ENCODE measurements around the gene CRYBG1.

Gene CRYBG1

DNA sequence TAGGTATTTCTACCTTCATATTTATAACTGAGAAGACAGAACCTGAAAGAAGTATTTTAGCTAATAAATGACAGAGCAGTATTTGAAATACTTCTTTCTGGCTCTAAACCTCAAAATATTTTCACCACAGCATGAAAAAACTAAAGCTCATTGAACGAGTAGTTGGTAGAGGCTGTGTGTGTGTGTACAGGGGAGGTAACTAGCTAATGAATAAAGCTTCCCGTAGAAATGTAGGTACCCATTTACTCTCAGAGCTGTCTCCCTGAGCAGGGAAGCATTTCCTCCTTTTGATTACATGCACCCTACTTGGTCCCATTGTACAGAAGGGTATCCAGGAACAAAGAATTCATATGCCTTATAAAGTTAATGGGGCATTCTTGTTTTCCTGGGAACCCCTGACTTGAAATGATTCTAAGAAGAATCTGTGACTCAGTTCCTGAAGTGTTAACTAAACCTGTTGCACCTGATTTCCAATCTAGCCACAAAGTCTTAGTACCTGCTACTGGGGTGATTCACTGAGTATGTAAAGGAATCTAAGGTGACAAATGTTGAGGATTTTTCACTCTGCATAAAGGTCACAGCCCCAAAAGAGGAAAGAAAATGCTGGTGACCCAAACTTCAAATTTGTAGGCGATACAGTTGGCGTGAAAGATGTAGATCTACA, 12.5 kb downstream of the CRYBG1 start:
- TF ChIP-seq, protein P1, sequence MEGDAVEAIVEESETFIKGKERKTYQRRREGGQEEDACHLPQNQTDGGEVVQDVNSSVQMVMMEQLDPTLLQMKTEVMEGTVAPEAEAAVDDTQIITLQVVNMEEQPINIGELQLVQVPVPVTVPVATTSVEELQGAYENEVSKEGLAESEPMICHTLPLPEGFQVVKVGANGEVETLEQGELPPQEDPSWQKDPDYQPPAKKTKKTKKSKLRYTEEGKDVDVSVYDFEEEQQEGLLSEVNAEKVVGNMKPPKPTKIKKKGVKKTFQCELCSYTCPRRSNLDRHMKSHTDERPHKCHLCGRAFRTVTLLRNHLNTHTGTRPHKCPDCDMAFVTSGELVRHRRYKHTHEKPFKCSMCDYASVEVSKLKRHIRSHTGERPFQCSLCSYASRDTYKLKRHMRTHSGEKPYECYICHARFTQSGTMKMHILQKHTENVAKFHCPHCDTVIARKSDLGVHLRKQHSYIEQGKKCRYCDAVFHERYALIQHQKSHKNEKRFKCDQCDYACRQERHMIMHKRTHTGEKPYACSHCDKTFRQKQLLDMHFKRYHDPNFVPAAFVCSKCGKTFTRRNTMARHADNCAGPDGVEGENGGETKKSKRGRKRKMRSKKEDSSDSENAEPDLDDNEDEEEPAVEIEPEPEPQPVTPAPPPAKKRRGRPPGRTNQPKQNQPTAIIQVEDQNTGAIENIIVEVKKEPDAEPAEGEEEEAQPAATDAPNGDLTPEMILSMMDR (IDR thresholded peaks at IDR 0.05; ENCODE audit: low read depth, low read length), result no peak
- in situ Hi-C loops (cut with HindIII; ENCODE audit: low sequenced_read_pairs), result no loop called here
- DNase-seq (ENCODE audit: low read depth, low spot score), result no peak
- H3K4me3 ChIP-seq (ENCODE audit: low read depth, low read length), result no peak overlapping the region

DNA sequence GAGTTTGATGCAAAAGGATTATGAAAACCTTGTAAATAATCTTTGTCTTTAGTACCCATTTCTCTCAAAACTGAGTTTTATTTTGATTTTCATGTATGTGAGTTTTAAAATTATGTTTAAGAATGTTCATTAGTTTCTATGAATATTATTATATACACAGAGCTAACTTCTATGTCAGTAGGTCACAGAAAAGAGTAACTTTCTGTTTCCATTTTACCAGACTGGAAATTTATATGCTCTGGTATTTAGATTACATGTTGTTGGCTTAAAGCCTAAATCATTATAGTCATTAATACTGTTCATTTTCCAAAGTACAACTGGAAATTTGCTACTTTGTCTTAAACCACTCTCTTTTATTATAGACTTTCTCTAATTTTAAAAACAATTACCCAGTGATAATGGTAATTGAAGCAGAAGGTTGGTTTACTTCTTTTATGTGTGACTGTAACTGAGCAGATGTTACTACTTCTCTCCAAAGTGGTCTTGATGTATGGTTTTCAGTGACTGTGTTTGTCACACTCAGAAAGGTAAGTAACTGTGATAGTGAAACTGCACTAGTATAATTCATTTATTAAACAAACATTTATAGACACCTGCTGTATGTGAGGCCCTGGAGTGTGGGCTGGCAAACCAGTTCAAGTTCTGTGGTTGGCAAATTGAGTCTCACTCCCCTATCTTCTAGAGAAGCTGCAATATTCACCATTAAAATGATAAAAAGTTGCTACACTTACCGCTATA, 13.2 kb downstream of the CRYBG1 start:
- TF ChIP-seq, protein P1 (IDR thresholded peaks at IDR 0.05; ENCODE audit: low read depth, low read length), result no peak
- DNase-seq (ENCODE audit: low read depth, low spot score), result no peak
- no peak overlapping the region for H3K4me3 ChIP-seq (ENCODE audit: low read depth, low read length)
- in situ Hi-C loops (cut with HindIII; ENCODE audit: low sequenced_read_pairs), result no loop called here

DNA sequence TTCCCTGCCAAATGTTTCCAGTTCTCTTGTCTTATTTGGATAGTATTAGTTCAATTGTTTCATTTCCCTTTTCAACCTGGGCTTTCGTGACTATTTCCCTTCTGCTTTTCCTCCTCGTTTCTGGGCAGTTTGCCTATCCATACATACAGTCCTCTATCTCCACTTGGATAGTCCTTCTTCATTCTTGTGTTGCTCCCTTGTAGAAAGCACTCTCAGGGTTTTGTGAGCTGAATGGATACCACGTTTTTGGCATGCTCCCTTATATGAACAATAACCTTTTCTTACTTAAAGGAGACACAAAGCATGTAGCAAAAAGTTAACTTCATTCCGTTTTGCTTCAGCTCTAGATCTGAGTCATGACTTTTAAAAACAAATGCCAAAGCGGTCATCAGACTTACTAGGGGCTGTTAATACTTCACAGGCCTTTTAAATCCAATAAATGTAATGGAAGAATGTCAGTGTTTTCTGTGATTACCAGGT, 16.6 kb downstream of the CRYBG1 start:
- in situ Hi-C loops (cut with HindIII; ENCODE audit: low sequenced_read_pairs), result no loop called here
- TF ChIP-seq, protein P1 (IDR thresholded peaks at IDR 0.05; ENCODE audit: low read depth, low read length), result no peak
- peak; percentile 53 for DNase-seq (ENCODE audit: low read depth, low spot score)
- no peak overlapping the region for H3K4me3 ChIP-seq (ENCODE audit: low read depth, low read length)

DNA sequence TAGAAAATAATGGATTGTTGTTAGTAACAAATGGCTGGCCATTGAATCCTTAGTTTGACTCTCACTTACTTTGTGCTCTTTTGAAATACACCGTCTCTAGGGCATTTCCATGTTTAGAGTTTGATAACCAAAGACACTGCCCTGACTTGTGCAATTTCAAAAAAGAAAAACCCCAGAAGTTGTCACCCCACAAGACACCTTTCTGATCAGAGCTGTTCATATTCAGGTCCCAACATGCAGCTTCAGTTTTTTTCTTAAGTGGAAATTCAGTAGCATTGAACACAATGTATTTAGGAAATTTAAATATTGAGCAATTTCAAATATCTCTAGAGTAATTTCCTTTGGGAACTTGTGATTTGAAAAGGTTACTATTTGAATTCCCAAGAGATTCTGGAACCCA, 19.4 kb downstream of the CRYBG1 start:
- no peak overlapping the region for H3K4me3 ChIP-seq (ENCODE audit: low read depth, low read length)
- TF ChIP-seq, protein P1 (IDR thresholded peaks at IDR 0.05; ENCODE audit: low read depth, low read length), result no peak
- DNase-seq (ENCODE audit: low read depth, low spot score), result no peak
- in situ Hi-C loops (cut with HindIII; ENCODE audit: low sequenced_read_pairs), result no loop called here

DNA sequence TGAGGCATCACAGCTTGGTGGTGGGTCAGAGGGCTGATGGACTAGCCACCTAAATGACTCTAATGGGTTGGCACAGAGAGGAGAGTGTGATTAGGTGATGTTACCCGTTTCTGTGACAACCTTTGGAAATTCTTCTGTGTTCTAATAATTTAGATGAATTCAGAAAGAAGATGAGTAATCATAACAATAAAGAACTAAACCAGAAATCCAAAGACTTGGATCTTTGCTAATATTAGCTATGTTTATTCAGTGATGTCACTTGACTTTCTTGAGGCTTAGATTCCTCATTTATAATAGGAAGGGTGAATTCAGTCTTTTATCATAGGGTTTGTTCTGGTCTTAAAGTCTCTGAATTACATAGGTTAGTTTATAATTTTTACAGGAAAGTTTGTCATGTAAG, 19.9 kb downstream of the CRYBG1 start:
- in situ Hi-C loops (cut with HindIII; ENCODE audit: low sequenced_read_pairs), result no loop called here

DNA sequence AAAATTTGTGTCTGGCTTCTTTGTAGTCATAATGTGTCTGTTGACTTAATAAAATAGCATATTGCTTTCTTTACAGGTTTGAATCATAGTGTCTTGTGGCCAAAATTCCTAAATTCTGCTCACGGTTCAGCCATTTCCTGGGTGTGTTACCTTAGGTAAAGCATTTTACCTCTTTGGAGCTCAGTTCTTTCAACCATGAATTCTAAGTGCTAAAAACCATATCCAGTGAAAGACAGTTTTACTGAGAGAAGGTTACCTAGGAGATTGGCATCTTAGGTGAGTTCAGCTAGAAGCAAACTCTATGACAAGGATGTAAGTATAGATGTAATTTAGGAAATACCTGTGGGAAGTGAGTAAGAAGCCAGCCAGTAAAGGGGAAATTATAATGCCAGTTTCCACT, 20.7 kb downstream of the CRYBG1 start:
- in situ Hi-C loops (cut with HindIII; ENCODE audit: low sequenced_read_pairs), result no loop called here
- DNase-seq (ENCODE audit: low read depth, low spot score), result no peak
- TF ChIP-seq, protein P1 (IDR thresholded peaks at IDR 0.05; ENCODE audit: low read depth, low read length), result no peak
- no peak overlapping the region for H3K4me3 ChIP-seq (ENCODE audit: low read depth, low read length)

More for the DNA sequence above, 19.9 kb downstream of the CRYBG1 start:
- H3K4me3 ChIP-seq (ENCODE audit: low read depth, low read length), result no peak overlapping the region
- TF ChIP-seq, protein P1 (IDR thresholded peaks at IDR 0.05; ENCODE audit: low read depth, low read length), result no peak
- no peak for DNase-seq (ENCODE audit: low read depth, low spot score)
